ENCODE data around the gene GPR50.

The GPR50 gene

GRCh38 chrX:151153667-151154066, 22.7 kb upstream of the GPR50 start:
- TF ChIP-seq POLR2AphosphoS5 (IDR thresholded peaks at IDR 0.05; ENCODE audit: low read depth) = no peak
- TF ChIP-seq GABPA (IDR thresholded peaks at IDR 0.05; ENCODE audit: low read depth) = no peak
- TF ChIP-seq SPI1 (IDR thresholded peaks at IDR 0.05; ENCODE audit: borderline replicate concordance, low read depth) = no peak
- no peak for TF ChIP-seq CTCF (IDR thresholded peaks at IDR 0.05; ENCODE audit: insufficient read depth, low read length)
- TF ChIP-seq REST (IDR thresholded peaks at IDR 0.05; ENCODE audit: insufficient replicate concordance, low read depth) = no peak
- Histone ChIP-seq H3K27me3 (ENCODE audit: insufficient read depth, poor library complexity, severe bottlenecking) (no peaks in the 10 kb centered on the region), H3K27ac (replicated peaks) (no peak overlapping the region), H3K4me3 (replicated peaks; ENCODE audit: insufficient read depth, low read length) (no peak overlapping the region)
- DNase-seq (ENCODE audit: low read depth in 1 of 2, low spot score in 1 of 2) = no peak

GRCh38 chrX:151155234-151155633, 21.1 kb upstream of the GPR50 start:
- no peaks in the 10 kb centered on the region for H3K27me3 ChIP-seq (ENCODE audit: insufficient read depth, poor library complexity, severe bottlenecking)
- no peak overlapping the region for H3K27ac ChIP-seq (replicated peaks)
- TF ChIP-seq REST (IDR thresholded peaks at IDR 0.05; ENCODE audit: insufficient replicate concordance, low read depth) (no peak), SPI1 (IDR thresholded peaks at IDR 0.05; ENCODE audit: borderline replicate concordance, low read depth) (no peak), CTCF (IDR thresholded peaks at IDR 0.05; ENCODE audit: insufficient read depth, low read length) (no peak), GABPA (IDR thresholded peaks at IDR 0.05; ENCODE audit: low read depth) (no peak), POLR2AphosphoS5 (IDR thresholded peaks at IDR 0.05; ENCODE audit: low read depth) (no peak)
- no peak overlapping the region for H3K4me3 ChIP-seq (replicated peaks; ENCODE audit: insufficient read depth, low read length)
- DNase-seq (ENCODE audit: low read depth in 1 of 2, low spot score in 1 of 2) = no peak

GRCh38 chrX:151161690-151162089, 14.7 kb upstream of the GPR50 start:
- Histone ChIP-seq H3K27ac (replicated peaks) (no peak overlapping the region), H3K27me3 (ENCODE audit: insufficient read depth, poor library complexity, severe bottlenecking) (no peaks in the 10 kb centered on the region), H3K4me3 (replicated peaks; ENCODE audit: insufficient read depth, low read length) (no peak overlapping the region)
- DNase-seq (ENCODE audit: low read depth in 1 of 2, low spot score in 1 of 2) = no peak
- TF ChIP-seq GABPA (IDR thresholded peaks at IDR 0.05; ENCODE audit: low read depth) (no peak), POLR2AphosphoS5 (IDR thresholded peaks at IDR 0.05; ENCODE audit: low read depth) (no peak), CTCF (IDR thresholded peaks at IDR 0.05; ENCODE audit: insufficient read depth, low read length) (no peak), REST (IDR thresholded peaks at IDR 0.05; ENCODE audit: insufficient replicate concordance, low read depth) (no peak), SPI1 (IDR thresholded peaks at IDR 0.05; ENCODE audit: borderline replicate concordance, low read depth) (no peak)
